ENCODE measurements around the gene RPA3. TPM values are rescaled to one million over a fixed set of nuclear protein-coding genes. Genes with fewer than 3 reads are reported as not detected.

RPA3 gene
- total and polyA plus RNA-seq, 9 of the 15 experiments (the other 6 are each of a cell fraction or from before 2014, with no cell fraction given): 68.5 to 265 (median 125) TPM

DNA sequence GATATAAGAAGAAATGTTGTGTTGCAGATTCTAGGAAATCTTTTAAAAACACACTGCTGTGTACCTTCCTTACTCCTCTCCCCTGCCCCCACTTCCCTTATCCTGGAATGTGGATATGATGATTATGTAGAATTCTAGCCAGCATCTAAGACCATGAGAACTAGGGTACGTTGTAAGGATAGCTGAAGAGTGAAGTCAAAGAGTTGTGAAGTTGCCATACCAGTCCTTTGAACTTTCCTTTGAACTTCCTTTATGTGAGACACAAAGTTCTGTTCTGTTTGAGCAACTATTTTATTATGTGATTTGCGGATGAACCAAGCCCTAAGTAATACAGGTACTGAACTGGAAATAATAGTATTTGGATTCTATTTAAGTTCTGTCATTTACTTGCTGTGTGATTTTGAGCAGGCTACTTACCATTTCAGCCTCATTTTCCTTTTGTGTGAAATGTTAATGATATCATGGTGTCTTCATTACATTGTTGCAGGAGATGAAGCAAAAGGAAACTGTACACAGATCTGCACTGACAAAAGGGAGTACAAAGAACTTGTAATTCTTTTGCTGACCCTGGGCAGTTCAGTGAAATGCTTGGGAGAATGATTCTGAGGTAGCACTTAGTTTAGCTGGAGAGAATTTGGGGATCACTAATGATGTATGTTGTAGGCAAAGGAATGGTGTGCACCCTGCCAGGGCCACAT lies 31.4 kb downstream of the RPA3 start:
- H3K9ac ChIP-seq (ENCODE audit: insufficient read depth in 1 of 2, low read depth in 2 of 2, low read length in 2 of 2): no peak overlapping the region
- no peak overlapping the region for H2AFZ ChIP-seq (ENCODE audit: low read depth, low read length)
- no peaks in the 10 kb centered on the region for H3K27me3 ChIP-seq (ENCODE audit: control insufficient read depth in 2 of 2, insufficient read depth in 2 of 2, low read length in 2 of 2)
- ATAC-seq (no peak; the same call in 2 of the 3 replicates), DNase-seq (ENCODE audit: extremely low read depth in 1 of 4, low spot score in 3 of 4) (no peak), FAIRE-seq (no peak)
- intact Hi-C loops (cut with micrococcal nuclease): loop anchor here (10.0 kb wide), 1 partner anchor 288 kb away; no protein-coding TSS in a partner anchor
- no peak overlapping the region for H3K4me3 ChIP-seq
- CTCF ChIA-PET (ENCODE audit: low intra/inter-chr PET ratio): no interaction called here
- no peaks in the 10 kb centered on the region for H4K20me1 ChIP-seq (replicated peaks; ENCODE audit: control insufficient read depth, insufficient read depth, low read length)
- H3K27ac ChIP-seq (ENCODE audit: extremely low read depth, low read depth, low read length): no peak overlapping the region
- H3K36me3 ChIP-seq (ENCODE audit: control insufficient read depth, insufficient read depth, low read length): no peaks in the 10 kb centered on the region
- 59% methylated on average over 2 of the region's 2 CpGs for WGBS (ENCODE audit: insufficient coverage, low coverage, missing lambda C conversion rate)
- no peaks in the 10 kb centered on the region for H3K9me1 ChIP-seq (ENCODE audit: control insufficient read depth, insufficient read depth, low read length)
- H3K4me2 ChIP-seq (ENCODE audit: insufficient read depth, low read length): no peak overlapping the region
- peaks cover 0 to 8% of the 10 kb centered on the region in 2 experiments; a peak in 2 of 5 replicates for H3K4me1 ChIP-seq (replicated peaks in 1 of 2; ENCODE audit: control insufficient read depth in 2 of 2, insufficient read depth in 2 of 2, low read length in 2 of 2)
- in situ Hi-C loops (cut with MboI): no loop called here
- no peaks in the 10 kb centered on the region for H3K79me2 ChIP-seq (ENCODE audit: control insufficient read depth, insufficient read depth, low read length)
- BruUV-seq (replicated peaks): no TSS peak
- POLR2A ChIA-PET: interaction anchor here (0.6 to 0.7 kb wide), 2 partner anchors 700 to 755 kb away, joined by 3 to 4 read pairs; no protein-coding TSS in a partner anchor
- H3K9me3 ChIP-seq (replicated peaks; ENCODE audit: control insufficient read depth, insufficient read depth, low read depth, low read length): no peaks in the 10 kb centered on the region
- TF ChIP-seq TEAD2 (tag; IDR thresholded peaks at IDR 0.05) (no peak), SMARCA5 (IDR thresholded peaks at IDR 0.05) (no peak), ZNF274 (IDR thresholded peaks at IDR 0.05; ENCODE audit: borderline replicate concordance, low read depth, low read length) (no peak), LCOR (CRISPR knock-in tag; IDR thresholded peaks at IDR 0.05) (no peak), SETDB1 (IDR thresholded peaks at IDR 0.05; ENCODE audit: low read length) (no peak), SREBF2 (CRISPR knock-in tag; IDR thresholded peaks at IDR 0.05) (no peak), CEBPG (CRISPR knock-in tag; IDR thresholded peaks at IDR 0.05) (no peak), CEBPG (tag; conservative IDR thresholded peaks at IDR 0.05 in 1 of 2, IDR thresholded peaks at IDR 0.05 in 1 of 2) (no peak), RBM25 (IDR thresholded peaks at IDR 0.05; ENCODE audit: low read depth, low read length, severe bottlenecking) (no peak), ZEB2 (IDR thresholded peaks at IDR 0.05) (no peak), ZNF431 (CRISPR knock-in tag; IDR thresholded peaks at IDR 0.05) (no peak)
- TF ChIP-seq, protein P1, sequence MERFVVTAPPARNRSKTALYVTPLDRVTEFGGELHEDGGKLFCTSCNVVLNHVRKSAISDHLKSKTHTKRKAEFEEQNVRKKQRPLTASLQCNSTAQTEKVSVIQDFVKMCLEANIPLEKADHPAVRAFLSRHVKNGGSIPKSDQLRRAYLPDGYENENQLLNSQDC (CRISPR knock-in tag; IDR thresholded peaks at IDR 0.05): no peak
- TF ChIP-seq, protein P2, sequence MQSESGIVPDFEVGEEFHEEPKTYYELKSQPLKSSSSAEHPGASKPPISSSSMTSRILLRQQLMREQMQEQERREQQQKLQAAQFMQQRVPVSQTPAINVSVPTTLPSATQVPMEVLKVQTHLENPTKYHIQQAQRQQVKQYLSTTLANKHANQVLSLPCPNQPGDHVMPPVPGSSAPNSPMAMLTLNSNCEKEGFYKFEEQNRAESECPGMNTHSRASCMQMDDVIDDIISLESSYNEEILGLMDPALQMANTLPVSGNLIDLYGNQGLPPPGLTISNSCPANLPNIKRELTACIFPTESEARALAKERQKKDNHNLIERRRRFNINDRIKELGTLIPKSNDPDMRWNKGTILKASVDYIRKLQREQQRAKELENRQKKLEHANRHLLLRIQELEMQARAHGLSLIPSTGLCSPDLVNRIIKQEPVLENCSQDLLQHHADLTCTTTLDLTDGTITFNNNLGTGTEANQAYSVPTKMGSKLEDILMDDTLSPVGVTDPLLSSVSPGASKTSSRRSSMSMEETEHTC (IDR thresholded peaks at IDR 0.05): no peak
- TF ChIP-seq, protein P3, sequence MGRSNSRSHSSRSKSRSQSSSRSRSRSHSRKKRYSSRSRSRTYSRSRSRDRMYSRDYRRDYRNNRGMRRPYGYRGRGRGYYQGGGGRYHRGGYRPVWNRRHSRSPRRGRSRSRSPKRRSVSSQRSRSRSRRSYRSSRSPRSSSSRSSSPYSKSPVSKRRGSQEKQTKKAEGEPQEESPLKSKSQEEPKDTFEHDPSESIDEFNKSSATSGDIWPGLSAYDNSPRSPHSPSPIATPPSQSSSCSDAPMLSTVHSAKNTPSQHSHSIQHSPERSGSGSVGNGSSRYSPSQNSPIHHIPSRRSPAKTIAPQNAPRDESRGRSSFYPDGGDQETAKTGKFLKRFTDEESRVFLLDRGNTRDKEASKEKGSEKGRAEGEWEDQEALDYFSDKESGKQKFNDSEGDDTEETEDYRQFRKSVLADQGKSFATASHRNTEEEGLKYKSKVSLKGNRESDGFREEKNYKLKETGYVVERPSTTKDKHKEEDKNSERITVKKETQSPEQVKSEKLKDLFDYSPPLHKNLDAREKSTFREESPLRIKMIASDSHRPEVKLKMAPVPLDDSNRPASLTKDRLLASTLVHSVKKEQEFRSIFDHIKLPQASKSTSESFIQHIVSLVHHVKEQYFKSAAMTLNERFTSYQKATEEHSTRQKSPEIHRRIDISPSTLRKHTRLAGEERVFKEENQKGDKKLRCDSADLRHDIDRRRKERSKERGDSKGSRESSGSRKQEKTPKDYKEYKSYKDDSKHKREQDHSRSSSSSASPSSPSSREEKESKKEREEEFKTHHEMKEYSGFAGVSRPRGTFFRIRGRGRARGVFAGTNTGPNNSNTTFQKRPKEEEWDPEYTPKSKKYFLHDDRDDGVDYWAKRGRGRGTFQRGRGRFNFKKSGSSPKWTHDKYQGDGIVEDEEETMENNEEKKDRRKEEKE (IDR thresholded peaks at IDR 0.05; ENCODE audit: borderline replicate concordance in 1 of 2, control insufficient read depth in 1 of 2, low read depth in 2 of 2, low read length in 1 of 2): no peak
- TF ChIP-seq, protein P4, sequence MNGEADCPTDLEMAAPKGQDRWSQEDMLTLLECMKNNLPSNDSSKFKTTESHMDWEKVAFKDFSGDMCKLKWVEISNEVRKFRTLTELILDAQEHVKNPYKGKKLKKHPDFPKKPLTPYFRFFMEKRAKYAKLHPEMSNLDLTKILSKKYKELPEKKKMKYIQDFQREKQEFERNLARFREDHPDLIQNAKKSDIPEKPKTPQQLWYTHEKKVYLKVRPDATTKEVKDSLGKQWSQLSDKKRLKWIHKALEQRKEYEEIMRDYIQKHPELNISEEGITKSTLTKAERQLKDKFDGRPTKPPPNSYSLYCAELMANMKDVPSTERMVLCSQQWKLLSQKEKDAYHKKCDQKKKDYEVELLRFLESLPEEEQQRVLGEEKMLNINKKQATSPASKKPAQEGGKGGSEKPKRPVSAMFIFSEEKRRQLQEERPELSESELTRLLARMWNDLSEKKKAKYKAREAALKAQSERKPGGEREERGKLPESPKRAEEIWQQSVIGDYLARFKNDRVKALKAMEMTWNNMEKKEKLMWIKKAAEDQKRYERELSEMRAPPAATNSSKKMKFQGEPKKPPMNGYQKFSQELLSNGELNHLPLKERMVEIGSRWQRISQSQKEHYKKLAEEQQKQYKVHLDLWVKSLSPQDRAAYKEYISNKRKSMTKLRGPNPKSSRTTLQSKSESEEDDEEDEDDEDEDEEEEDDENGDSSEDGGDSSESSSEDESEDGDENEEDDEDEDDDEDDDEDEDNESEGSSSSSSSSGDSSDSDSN (IDR thresholded peaks at IDR 0.05; ENCODE audit: borderline replicate concordance in 1 of 2, low read depth in 2 of 2, low read length in 2 of 2): no peak
